ENCODE results near the gene HERC6. TPM values are rescaled to one million over a fixed set of nuclear protein-coding genes. Genes with fewer than 3 reads are reported as not detected.
A peak's percentile ranks its signal among the peaks of the same experiment; 100 is the strongest.

The HERC6 gene
- total and polyA plus RNA-seq, 2 of the 8 experiments (the other 6 are each of a cell fraction or from before 2014, with no cell fraction given), result 3.7 to 3.8 TPM

- H4K5ac ChIP-seq (ENCODE audit: insufficient read length, low read depth, low read length), result no peak overlapping the region
- CTCF ChIA-PET (ENCODE audit: partially characterized antibody), result no interaction called here
- H3K14ac ChIP-seq (ENCODE audit: insufficient read length), result no peak overlapping the region
- H3K9me3 ChIP-seq (ENCODE audit: insufficient read depth in 2 of 2, low read depth in 1 of 2, low read length in 1 of 2), result peaks cover 5 to 8% of the 10 kb centered on the region in 2 experiments; a peak in 3 of 4 replicates
- POLR2A ChIA-PET (ENCODE audit: partially characterized antibody), result no interaction called here
- no peak overlapping the region for H3K56ac ChIP-seq (replicated peaks; ENCODE audit: insufficient read length, low read depth, low read length)
- H2BK15ac ChIP-seq (ENCODE audit: low read length), result no peak overlapping the region
- no peak overlapping the region for H3K4me3 ChIP-seq (ENCODE audit: extremely low read depth in 1 of 4, insufficient read depth in 2 of 4, low read depth in 3 of 4, low read length in 4 of 4)
- H2BK5ac ChIP-seq (ENCODE audit: low read depth, low read length), result no peak overlapping the region
- peak overlapping the region; percentile 22 for H2BK12ac ChIP-seq (ENCODE audit: low read depth, low read length)
- no peak for DNase-seq (ENCODE audit: low read depth in 1 of 2, low spot score in 2 of 2)
- no peaks in the 10 kb centered on the region for H3K79me2 ChIP-seq (ENCODE audit: control insufficient read depth in 1 of 2, insufficient read depth in 2 of 2, low read length in 2 of 2)
- 0 out of 2 replicates have a peak overlapping the region, but pooled peaks have one; percentile 23 for H2BK20ac ChIP-seq (ENCODE audit: low read length)
- H3K4me2 ChIP-seq (ENCODE audit: insufficient read depth in 1 of 2, low read depth in 2 of 2, low read length in 2 of 2), result no peak overlapping the region
- no peak overlapping the region for H3K9ac ChIP-seq (replicated peaks in 1 of 4; ENCODE audit: extremely low read depth in 1 of 4, low read depth in 3 of 4, low read length in 3 of 4)
- no peak overlapping the region for H2BK120ac ChIP-seq (replicated peaks; ENCODE audit: low read depth, low read length)
- no peak overlapping the region for H3K23ac ChIP-seq (ENCODE audit: insufficient read length)
- no peaks in the 10 kb centered on the region for H4K20me1 ChIP-seq (replicated peaks in 1 of 2; ENCODE audit: control insufficient read depth in 1 of 2, insufficient read depth in 2 of 2, low read length in 2 of 2)
- 80% methylated on average over 1 of the region's 1 CpG; no CpG with 5 or more reads in 1 of the 2 experiments for WGBS, 2 experiments (ENCODE audit: extremely low coverage in 1 of 2, insufficient coverage in 1 of 2, insufficient read length in 1 of 2, insufficient replicate concordance in 2 of 2, low coverage in 1 of 2, low lambda C conversion rate in 2 of 2, missing lambda C conversion rate in 1 of 2)
- H3K79me1 ChIP-seq (ENCODE audit: low read depth, low read length), result no peaks in the 10 kb centered on the region
- H3K4me1 ChIP-seq (replicated peaks in 1 of 4; ENCODE audit: control insufficient read depth in 3 of 4, insufficient read depth in 4 of 4, low read length in 3 of 4), result peaks cover 0 to 9% (median 4%) of the 10 kb centered on the region in 4 experiments; a peak in 5 of 7 replicates
- no peak overlapping the region for H4K91ac ChIP-seq (replicated peaks; ENCODE audit: insufficient read length, low read length)
- no peak overlapping the region for H4K8ac ChIP-seq (ENCODE audit: extremely low read depth, insufficient read depth, low read length)
- H3K4ac ChIP-seq (replicated peaks; ENCODE audit: insufficient read length, low read depth, low read length), result no peak overlapping the region
- H3K18ac ChIP-seq (ENCODE audit: extremely low read depth, low read length), result no peak overlapping the region
- H3K36me3 ChIP-seq (ENCODE audit: control insufficient read depth in 2 of 4, insufficient read depth in 4 of 4, low read length in 3 of 4), result peaks cover 0 to 6% (median 4%) of the 10 kb centered on the region in 4 experiments; a peak in 2 of 8 replicates
- FAIRE-seq, result peak; percentile 42
- H2AK5ac ChIP-seq (ENCODE audit: low read depth, low read length), result no peak overlapping the region
- H3K27ac ChIP-seq (ENCODE audit: low read depth, low read length), result no peak overlapping the region
- TF ChIP-seq E2F6 (IDR thresholded peaks at IDR 0.05) (no peak), RFX5 (IDR thresholded peaks at IDR 0.05; ENCODE audit: borderline replicate concordance, low read depth, low read length) (no peak)
- H2AFZ ChIP-seq (ENCODE audit: low read length), result no peak overlapping the region
- no peaks in the 10 kb centered on the region for H3K27me3 ChIP-seq (replicated peaks in 1 of 4; ENCODE audit: control insufficient read depth in 3 of 4, extremely low read depth in 1 of 4, insufficient read depth in 3 of 4, low read length in 3 of 4)
- no peaks in the 10 kb centered on the region for H3K23me2 ChIP-seq (ENCODE audit: low read depth, low read length)
Observed at GRCh38 chr4:88442689-88443191, 64.1 kb downstream of the HERC6 start.

All from H1 (cell line).